Stimulated activated CD8-positive, alpha-beta memory T cell treated with anti-CD3 and anti-CD28 coated beads, Interleukin-12 subunit alpha, Interleukin-12 subunit beta, amount 100 ng/mL, for 24 hours (primary cell): ENCODE measurements around the gene DSCAM.

Experiments
- DNase-seq: peaks from one replicate; pipeline ENCODE4 v3.0.0-alpha.2; 2020; ENCODE audit errors: extremely low read depth

The DSCAM gene

GRCh38 chr21:40553781-40554180, 293.2 kb downstream of the DSCAM start:
- DNase-seq: no peak

DNA sequence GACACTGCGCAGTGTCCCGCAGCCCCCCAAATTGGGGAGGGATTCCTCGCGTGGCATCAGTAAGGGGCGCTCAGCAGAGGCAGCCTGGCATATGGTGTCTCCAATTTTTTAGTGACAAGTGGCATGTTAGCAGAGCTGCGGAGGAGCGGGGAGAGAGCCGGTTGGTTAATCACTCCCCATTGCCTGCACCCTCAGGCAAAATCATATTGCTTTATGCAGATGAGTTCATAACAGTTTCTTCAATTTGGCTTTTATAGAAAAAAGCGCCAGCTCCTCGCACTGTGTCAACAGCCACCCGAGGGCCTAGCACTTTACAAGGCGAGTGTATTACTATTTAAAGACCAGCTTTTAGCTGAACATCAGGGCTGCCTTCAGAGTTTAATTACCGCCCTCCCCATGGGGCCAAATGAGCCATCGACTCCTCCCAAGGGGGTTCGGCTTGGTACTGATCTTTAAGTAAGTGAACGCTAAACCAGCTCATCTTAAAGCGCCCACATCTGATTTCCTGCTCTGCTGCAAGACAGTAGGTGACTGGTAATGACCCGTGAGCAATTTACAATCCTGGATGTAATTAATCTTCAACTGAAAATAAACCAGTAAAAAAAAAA, 298.9 kb downstream of the DSCAM start:
- no peak for DNase-seq

DNA sequence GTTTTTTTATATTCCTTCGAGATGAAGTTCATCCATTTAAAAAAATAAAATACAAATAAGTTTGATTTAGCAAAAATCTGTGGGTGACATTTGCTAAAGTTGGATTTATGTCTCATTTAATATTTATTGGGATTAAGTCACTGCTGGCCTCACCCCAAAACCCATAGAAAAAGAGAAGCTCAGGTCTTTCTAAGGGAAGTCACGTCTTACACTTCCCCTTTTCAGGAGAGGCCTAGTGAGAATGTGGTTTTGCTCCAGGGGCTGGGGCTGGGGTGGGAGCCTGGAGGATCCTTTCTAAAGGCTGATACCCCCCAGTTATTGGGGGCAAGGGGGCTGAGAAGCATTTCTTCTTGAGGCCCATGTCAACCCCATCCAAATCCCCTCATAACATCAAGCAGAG, 300.3 kb downstream of the DSCAM start:
- DNase-seq: no peak

GRCh38 chr21:40540216-40540615, 306.7 kb downstream of the DSCAM start:
- no peak for DNase-seq

DNA sequence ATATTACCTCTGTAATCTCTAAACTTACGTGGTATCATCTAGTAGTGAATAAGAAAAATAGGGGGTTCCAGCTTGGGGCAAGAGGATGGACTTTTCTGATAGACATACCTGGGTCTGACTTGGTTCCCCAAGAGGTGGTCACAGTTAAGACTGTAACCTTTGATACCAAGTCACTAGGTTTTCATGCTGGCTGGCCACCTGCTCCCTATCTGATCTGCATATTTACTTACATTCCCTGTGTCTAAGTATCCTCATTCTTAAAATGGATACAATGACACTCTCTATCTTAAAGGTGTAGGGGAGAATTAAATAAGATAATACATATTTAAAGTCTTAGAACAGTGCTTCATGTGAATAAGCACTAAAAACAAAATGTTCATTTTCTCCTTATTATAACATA, 312.1 kb downstream of the DSCAM start:
- no peak for DNase-seq

DNA sequence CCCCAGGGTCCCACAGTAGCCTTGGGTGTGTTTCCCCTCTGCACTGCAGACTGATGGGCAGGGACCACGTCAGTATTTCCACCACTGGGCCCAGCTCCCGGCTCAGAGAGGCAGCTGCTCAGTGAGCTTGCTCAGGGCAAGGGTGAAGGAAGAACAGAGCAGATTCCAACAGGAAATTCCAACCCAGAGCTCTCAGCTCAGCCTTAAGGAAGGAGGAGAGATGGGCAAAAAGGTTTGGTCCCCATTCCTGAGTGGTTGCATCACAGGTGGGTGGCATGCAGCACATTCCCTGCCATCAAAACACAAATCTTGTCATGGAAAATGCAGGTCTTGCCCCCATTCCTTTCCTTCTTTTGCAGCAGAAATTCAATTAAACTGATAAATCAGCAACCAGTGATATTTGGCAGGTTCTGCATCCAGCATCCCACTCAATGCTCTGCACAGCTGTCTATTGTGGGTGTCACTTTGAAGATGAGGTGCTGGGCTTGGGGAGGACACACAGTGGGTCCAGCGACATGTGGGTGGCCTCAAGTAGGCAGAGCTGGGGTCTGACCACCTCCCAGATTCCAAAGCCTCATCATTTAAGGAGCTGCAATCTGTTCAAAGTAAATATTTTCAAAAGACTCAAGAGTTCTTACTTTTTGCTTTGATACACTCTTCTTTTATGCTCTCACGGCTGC, 315.4 kb downstream of the DSCAM start:
- DNase-seq: no peak

DNA sequence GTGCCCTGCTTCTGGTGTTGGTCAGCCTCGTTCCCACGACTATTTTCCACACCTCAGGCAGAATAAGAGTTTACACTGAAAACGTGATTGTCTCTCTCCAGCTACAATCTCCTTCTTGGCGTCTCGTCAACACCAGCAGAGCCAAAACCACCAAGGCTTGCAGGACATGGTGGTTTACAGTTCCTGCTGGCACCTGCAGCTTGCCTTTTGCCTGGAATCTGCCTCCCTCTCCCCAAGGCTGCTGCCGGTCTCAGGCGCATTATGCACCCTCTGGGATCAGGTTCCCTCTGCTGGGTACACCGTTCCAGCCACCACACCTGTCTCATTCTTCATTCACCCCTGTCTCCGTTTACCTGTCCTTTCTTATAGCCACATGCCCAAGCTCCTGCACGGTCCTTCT, 315.9 kb downstream of the DSCAM start:
- DNase-seq: no peak

DNA sequence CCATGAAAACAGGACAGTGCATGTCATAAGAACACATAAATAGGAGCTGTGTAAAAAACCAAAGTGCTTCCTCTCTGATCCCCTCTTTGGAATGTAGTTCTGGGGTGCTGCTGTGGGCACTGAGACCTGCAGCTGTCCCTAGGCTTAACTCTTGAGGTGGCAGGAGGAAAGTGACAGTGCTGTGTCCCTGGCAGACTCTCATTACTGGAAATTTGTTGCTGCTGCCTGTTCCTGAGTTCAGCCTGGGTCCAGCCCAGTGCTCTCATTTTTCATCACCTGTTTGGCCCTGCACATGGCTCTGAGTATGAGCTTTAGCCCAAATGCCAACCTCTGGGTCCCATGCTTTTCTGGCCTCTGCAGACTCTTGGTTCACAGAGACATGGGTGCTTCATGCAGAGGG, 329.3 kb downstream of the DSCAM start:
- DNase-seq: no peak

DNA sequence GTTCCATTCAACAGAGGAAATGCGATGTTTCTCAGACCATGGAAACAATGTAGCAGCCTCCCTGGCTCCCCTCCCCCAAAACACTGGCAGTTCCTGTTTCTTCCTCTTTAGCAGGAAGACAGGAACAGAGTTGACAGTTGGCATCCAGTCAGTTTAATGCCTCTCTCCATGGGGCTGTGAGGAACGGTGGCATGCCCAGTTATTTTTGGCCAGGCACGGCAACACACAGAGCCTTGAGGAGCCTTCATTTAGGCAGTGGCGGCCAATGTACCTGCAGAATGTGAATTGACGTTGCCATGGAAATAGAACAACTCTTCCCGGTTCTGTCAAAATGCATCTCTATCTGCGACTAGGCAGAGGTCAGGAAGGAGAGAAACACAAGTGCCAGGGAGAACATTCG, 330.6 kb downstream of the DSCAM start:
- DNase-seq: no peak

DNA sequence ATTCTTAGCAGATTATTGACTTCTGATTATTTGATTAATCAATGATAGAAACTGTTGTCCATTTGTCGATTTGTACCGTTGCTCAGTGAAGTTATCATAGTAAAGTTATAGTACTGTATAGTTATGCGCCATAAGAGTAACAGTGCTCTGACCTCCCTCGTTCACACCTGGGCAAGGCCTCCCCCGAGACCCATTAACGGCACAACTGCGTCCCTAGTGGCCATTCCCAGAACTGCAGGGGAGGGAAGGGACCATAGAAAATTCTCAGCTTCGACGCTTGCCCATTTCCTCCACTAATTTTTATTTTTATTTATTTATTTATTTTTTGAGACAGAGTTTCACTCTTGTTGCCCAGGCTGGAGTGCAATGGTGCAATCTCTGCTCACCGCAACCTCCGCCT, 334.4 kb downstream of the DSCAM start:
- DNase-seq: no peak

- no peak for DNase-seq
These were observed 339.0 kb downstream of the DSCAM start for GRCh38 chr21:40507978-40508377.

GRCh38 chr21:40505681-40506080, 341.3 kb downstream of the DSCAM start:
- no peak for DNase-seq

DNA sequence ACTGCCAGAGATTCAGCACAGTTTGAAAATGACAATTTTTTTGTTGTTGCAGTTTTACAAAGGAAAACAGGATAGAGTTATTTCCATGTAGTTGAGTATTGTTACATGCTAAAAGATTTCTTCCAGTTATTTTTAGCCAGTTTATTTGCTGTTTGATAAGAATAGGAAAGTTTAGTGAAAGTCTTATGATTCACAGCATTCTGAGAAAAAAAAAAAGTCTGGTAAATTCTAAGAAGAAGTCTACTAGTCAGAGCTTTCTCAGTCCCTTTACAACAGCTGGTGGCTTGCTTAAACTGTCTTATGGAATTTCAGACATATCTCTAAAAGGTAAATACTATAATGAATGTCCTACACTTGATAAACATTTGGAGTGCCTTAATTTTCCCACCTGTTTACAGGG, 341.7 kb downstream of the DSCAM start:
- no peak for DNase-seq

DNA sequence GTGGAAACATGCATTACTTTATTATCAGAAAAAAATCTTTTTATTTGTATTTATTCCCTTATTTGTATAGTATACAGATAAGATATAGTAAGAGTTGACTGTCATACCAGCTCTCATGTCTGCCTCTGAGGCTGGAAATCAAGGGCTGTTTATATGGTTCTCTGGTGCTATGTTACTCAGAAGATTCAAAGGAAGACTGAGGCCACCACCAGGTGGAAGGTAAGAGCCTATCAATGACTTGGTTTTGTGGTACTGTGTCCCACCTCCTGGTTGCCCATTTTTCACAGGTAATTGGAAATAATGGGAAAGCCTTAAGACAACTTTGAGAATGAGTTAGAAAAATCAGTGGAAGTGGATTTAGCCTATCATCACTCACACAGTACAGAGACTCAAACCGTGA, 342.1 kb downstream of the DSCAM start:
- DNase-seq: no peak

- DNase-seq: no peak
These were observed 350.8 kb downstream of the DSCAM start for GRCh38 chr21:40496116-40496515.

GRCh38 chr21:40490408-40490807, 356.6 kb downstream of the DSCAM start:
- no peak for DNase-seq

DNA sequence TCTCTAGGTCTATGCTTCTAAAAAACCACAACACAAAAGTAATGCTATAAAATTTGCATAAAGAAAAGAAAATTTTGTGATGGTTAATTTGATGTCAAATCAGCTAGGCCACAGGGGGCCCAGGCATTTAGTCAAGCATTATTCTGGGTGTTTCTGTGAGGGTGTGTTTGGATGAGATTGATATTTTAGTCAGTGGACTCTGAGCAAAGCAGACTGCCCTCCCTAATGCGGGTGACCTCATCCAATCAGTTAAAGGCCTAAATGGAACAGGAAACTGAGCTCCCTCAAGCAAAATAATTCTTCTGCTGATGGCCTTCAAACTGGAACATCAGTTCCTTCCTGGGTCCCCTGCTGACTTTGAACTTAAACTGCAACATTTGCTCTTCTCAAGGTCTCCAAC, 358.0 kb downstream of the DSCAM start:
- DNase-seq: no peak

DNA sequence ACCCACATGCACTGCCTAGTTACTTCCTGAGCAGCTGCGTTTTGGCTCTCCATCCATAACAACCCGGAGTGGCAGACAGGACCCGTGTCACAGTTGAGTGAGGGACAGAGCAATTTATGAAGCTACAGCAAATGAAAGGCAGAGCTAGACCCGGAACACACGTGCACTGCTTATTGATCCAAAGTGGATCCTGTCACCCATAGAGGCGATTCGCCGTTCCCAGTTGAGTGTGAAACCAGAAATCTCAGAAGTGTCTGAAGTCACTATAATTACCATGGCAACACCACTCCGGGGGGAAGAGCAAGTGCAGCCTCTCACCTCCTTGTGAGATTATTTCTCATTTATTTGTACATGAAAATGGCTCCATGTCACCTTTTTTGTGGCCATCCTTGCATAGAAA, 365.2 kb downstream of the DSCAM start:
- no peak for DNase-seq

DNA sequence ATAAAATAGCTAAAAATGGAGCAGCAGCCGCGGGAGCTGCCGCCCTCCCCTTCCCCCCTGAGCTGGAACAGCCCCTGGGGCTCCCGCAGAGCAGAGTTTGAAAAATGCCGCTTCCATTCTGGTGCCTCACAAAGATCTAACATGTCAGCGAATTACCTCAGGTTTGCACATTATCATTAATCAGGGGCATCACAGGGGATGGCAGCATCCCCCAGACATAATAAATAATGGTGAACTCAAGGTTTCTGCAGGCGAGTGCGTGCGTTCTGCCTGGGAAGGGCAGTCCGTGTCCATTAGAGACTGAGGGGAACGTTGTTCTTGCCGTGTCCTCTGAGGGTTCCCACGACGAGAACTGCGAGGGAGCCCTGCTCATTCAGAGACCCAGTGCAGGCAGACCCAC, 372.4 kb downstream of the DSCAM start:
- no peak for DNase-seq

DNA sequence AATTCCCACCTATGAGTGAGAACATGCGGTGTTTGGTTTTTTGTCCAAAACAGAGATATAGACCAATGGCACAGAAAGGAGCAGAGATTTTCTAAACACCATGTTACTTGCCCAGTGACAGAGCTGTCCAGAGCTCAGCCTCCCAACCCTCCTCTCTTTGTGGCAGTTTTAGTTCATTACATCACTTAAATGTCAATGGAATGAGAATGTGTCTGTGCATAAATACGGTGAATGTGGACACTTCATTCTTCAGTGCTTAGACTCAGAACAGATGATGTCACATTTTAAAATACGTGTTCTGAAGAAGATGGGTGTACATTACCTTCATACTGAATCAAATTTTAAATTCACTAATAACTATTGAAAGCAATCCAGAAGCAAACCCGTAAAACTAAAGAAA, 374.9 kb downstream of the DSCAM start:
- DNase-seq: no peak

DNA sequence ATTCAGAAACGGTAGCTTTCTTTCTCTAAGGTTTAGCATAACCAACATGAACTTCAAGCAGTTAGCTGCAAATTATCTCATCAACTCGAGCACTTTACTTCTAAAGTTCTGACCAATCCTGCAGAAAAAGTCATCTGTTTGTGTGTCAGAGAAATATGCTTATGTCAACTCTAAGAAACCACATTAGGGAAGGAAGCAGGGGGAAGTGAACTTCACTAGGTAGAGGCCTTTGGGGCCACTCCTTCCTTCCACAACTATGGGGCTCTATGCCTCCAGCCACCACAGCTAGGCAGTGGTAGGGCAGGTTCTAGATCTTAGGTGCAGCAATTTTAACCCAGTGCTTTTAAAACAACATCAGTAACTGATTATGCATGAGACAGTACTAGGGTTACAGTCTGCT, 375.9 kb downstream of the DSCAM start:
- DNase-seq: no peak

DNA sequence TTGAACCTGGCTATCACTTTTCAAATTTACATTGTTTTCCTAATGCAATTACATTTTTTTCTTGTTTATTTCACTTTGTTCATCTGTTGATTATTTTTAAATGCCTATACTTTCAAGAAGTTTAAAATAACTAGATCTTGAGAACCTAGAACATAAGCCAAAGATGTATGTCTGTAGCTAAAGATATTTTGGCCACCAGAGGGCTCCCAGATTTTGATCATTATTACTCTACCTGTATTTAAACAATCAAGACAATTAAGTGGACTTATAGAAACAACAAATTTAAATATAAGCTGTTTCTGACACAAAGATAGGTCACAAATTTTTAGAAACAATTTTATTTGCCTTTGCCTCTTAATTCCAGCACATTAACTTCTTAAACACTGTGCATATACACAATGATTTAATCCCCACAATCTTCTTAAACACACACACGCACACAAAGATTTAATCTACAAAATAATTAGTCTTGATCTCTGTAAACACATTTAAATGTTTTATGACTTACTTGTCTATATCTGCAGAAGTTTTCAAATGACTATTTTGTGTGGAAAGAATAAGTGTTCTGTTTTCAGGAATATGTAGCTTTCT, 380.0 kb downstream of the DSCAM start:
- no peak for DNase-seq

GRCh38 chr21:40465382-40465781, 381.6 kb downstream of the DSCAM start:
- no peak for DNase-seq

- DNase-seq: no peak
These were observed 383.8 kb downstream of the DSCAM start for GRCh38 chr21:40463176-40463575.
